Endodermal cell (in vitro differentiated cells): Measurements from ENCODE around the gene ST7. TPM values are rescaled to one million over a fixed set of nuclear protein-coding genes. Genes with fewer than 3 reads are reported as not detected.

Source experiments
- DNase-seq: peaks from one replicate; pipeline ENCODE4 v3.0.0-alpha.2; 2017
- H3K27ac ChIP-seq: 2 replicates; pipeline ENCODE4 v1.5.1; 2013; ENCODE audit warnings: mild to moderate bottlenecking, low read depth, low read length, moderate library complexity
- H3K27me3 ChIP-seq: 2 replicates; pipeline ENCODE4 v1.6.1; 2013; ENCODE audit warnings: mild to moderate bottlenecking, low read length, moderate library complexity; ENCODE audit not compliant: insufficient read depth, control insufficient read depth, poor library complexity, severe bottlenecking
- H3K36me3 ChIP-seq: 2 replicates; pipeline ENCODE4 v1.7.0; 2013; ENCODE audit warnings: mild to moderate bottlenecking, low read length, moderate library complexity; ENCODE audit not compliant: control insufficient read depth, insufficient read depth
- H3K4me1 ChIP-seq: one replicate; pipeline ENCODE4 v1.7.0; 2013; ENCODE audit warnings: low read length; ENCODE audit not compliant: control insufficient read depth, insufficient read depth
- H3K4me3 ChIP-seq: 2 replicates; pipeline ENCODE4 v1.5.1; 2013; ENCODE audit warnings: mild to moderate bottlenecking, low read length, moderate library complexity
- H3K9ac ChIP-seq: 2 replicates; pipeline ENCODE4 v1.6.1; 2013; ENCODE audit warnings: mild to moderate bottlenecking, low read length, moderate library complexity; ENCODE audit not compliant: poor library complexity, severe bottlenecking; ENCODE audit errors: extremely low read depth
- H3K9me3 ChIP-seq: 2 replicates; pipeline ENCODE4 v1.6.1; 2013; ENCODE audit warnings: mild to moderate bottlenecking, low read length, moderate library complexity; ENCODE audit not compliant: control insufficient read depth
- H3K27ac Mint-ChIP-seq: 2 replicates; pipeline ENCODE4 v1.8.0; 2020; ENCODE audit warnings: mixed read lengths
- H3K27me3 Mint-ChIP-seq: 2 replicates; pipeline ENCODE4 v1.8.0; 2021; ENCODE audit warnings: mild to moderate bottlenecking, mixed read lengths; ENCODE audit not compliant: insufficient read depth
- H3K36me3 Mint-ChIP-seq: 2 replicates; pipeline ENCODE4 v1.8.0; 2020; ENCODE audit warnings: low read depth, mixed read lengths
- H3K4me1 Mint-ChIP-seq: 2 replicates; pipeline ENCODE4 v1.8.0; 2020; ENCODE audit warnings: mixed read lengths
- H3K4me3 Mint-ChIP-seq: 2 replicates; pipeline ENCODE4 v1.8.0; 2020; ENCODE audit warnings: mild to moderate bottlenecking, moderate library complexity, mixed read lengths
- H3K9me3 Mint-ChIP-seq: 2 replicates; pipeline ENCODE4 v1.8.0; 2020; ENCODE audit warnings: mild to moderate bottlenecking, mixed read lengths
- WGBS, 2 experiments: methylation state at CpG; one replicate each; pipeline versions ENCODE4 v1.1.5 to v1.1.7; 2013; ENCODE audit warnings: missing lambda C conversion rate in 2 of 2, mixed read lengths in 1 of 2; ENCODE audit not compliant: insufficient coverage in 1 of 2, insufficient read length in 1 of 2; 5-methylcytosine and 5-hydroxymethylcytosine counted together
- total RNA-seq, 2 donors: library from RNA; stranded (reverse); fragmentation: NEBNext Ultra II Directional in 1 of 2; extraction: Animal tissue kit (Norgen Biotek cat#: 25700) in 1 of 2; gene quantifications; 2 replicates in 1 of 2; 3 replicates in 1 of 2; pipeline ENCODE4 v1.2.1, GENCODE V29; 2021
- TF ChIP-seq, protein P1 (sequence below): fragments of 200-600 bp; sonication (generic); conservative IDR thresholded peaks from 2 replicates; pipeline ENCODE4 v1.5.0; 2021; ENCODE audit warnings: antibody characterized with exemption, mild to moderate bottlenecking

Gene ST7
- total RNA-seq, 2 donors from 2014 or later: 6.4 to 8.9 TPM

DNA sequence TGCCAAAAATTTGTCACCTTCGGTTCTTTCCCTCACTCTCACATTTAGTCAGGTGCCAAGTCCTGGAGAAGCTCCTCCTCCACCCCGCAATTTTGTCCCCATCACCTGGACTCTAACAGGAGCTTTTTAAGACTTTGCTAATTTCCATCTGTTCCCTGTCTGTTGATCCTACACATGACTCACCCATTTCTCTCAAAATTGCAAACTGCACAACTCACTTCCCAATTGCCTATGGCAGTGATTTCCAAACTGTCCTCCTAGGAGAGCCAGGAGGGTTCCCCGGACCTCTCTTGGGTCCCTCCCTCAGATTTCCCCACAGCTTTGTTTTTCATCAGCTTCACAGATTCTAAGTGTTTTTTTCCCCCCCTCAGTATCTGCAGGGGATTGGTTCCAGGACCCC is 249.2 kb downstream of the ST7 start:
- Histone ChIP-seq H3K4me1 (no peaks in the 10 kb centered on the region), H3K9me3 (no peaks in the 10 kb centered on the region), H3K4me3 (no peak overlapping the region), H3K36me3 (no peaks in the 10 kb centered on the region), H3K27ac (no peak overlapping the region), H3K9ac (no peak overlapping the region), H3K27me3 (no peaks in the 10 kb centered on the region)
- Mint-ChIP-seq H3K4me1 (no peaks in the 10 kb centered on the region), H3K36me3 (no peaks in the 10 kb centered on the region), H3K27me3 (no peaks in the 10 kb centered on the region), H3K4me3 (no peak overlapping the region), H3K27ac (no peak overlapping the region), H3K9me3 (no peaks in the 10 kb centered on the region)
- TF ChIP-seq, protein P1, sequence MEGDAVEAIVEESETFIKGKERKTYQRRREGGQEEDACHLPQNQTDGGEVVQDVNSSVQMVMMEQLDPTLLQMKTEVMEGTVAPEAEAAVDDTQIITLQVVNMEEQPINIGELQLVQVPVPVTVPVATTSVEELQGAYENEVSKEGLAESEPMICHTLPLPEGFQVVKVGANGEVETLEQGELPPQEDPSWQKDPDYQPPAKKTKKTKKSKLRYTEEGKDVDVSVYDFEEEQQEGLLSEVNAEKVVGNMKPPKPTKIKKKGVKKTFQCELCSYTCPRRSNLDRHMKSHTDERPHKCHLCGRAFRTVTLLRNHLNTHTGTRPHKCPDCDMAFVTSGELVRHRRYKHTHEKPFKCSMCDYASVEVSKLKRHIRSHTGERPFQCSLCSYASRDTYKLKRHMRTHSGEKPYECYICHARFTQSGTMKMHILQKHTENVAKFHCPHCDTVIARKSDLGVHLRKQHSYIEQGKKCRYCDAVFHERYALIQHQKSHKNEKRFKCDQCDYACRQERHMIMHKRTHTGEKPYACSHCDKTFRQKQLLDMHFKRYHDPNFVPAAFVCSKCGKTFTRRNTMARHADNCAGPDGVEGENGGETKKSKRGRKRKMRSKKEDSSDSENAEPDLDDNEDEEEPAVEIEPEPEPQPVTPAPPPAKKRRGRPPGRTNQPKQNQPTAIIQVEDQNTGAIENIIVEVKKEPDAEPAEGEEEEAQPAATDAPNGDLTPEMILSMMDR: no peak
- WGBS, 2 experiments: 67 to 73% methylated on average over 2 to 3 of the region's 3 CpGs
- DNase-seq: no peak

DNA sequence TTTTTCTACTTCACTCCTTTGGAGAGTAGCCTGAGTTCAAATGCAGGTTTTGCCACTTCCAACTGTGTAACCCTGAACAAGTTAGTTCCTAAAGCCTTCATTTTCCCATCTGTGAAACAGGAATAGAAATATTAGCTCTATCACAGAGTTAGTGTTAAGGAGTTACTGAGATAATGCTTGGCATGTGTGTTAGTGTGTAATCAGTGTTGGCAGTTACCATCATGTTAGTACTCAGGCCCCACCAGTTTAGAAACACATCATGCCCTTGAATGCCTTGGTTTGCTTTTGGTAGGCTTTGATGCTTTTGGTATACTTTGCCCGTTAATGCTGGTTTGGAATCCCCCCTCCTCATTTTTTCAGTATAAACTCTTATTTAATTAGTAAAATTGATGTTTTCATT is 249.9 kb downstream of the ST7 start:
- no peak overlapping the region for H3K27ac Mint-ChIP-seq
- 67% methylated on average over 1 of the region's 1 CpG; no CpG with 5 or more reads in 1 of the 2 experiments for WGBS, 2 experiments
- Histone ChIP-seq H3K9me3 (no peaks in the 10 kb centered on the region), H3K4me1 (no peaks in the 10 kb centered on the region), H3K36me3 (no peaks in the 10 kb centered on the region), H3K27me3 (no peaks in the 10 kb centered on the region), H3K9ac (no peak overlapping the region), H3K27ac (no peak overlapping the region), H3K4me3 (no peak overlapping the region)
- H3K4me3 Mint-ChIP-seq: no peak overlapping the region
- H3K27me3 Mint-ChIP-seq: no peaks in the 10 kb centered on the region
- no peaks in the 10 kb centered on the region for H3K36me3 Mint-ChIP-seq
- TF ChIP-seq, protein P1: no peak
- H3K4me1 Mint-ChIP-seq: no peaks in the 10 kb centered on the region
- H3K9me3 Mint-ChIP-seq: no peaks in the 10 kb centered on the region
- DNase-seq: no peak

DNA sequence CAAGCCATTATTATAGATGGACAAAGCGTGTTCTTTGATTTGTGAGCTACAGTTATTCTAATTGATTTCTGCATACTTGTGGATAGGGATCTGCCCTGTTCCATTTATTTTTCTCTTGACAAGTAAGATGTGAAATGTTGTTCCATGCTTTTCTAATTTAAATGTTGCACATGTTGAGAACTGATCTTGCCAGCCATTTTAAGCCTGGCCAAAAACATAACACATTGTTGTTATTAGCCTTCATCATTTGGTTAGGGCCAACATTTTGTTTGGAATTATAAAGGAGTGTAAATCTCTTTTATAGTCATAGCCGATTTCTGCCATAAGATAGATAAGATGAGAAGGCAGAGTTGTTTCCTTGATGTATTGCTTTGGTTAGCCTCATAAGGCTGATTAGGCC is 252.6 kb downstream of the ST7 start:
- H3K36me3 ChIP-seq: no peaks in the 10 kb centered on the region
- no peaks in the 10 kb centered on the region for H3K4me1 ChIP-seq
- H3K27ac Mint-ChIP-seq: no peak overlapping the region
- H3K27me3 Mint-ChIP-seq: no peaks in the 10 kb centered on the region
- no peak overlapping the region for H3K4me3 ChIP-seq
- no peak overlapping the region for H3K4me3 Mint-ChIP-seq
- no peaks in the 10 kb centered on the region for H3K36me3 Mint-ChIP-seq
- WGBS, 2 experiments: 75 to 93% methylated on average over 2 of the region's 2 CpGs
- no peak overlapping the region for H3K9ac ChIP-seq
- no peaks in the 10 kb centered on the region for H3K27me3 ChIP-seq
- no peak overlapping the region for H3K27ac ChIP-seq
- no peaks in the 10 kb centered on the region for H3K9me3 Mint-ChIP-seq
- DNase-seq: no peak
- TF ChIP-seq, protein P1: no peak
- no peaks in the 10 kb centered on the region for H3K9me3 ChIP-seq
- H3K4me1 Mint-ChIP-seq: peaks cover 8% of the 10 kb centered on the region
